ENCODE measurements around the gene RRAGB. TPM values are rescaled to one million over a fixed set of nuclear protein-coding genes. Genes with fewer than 3 reads are reported as not detected.

Gene RRAGB
- polyA plus RNA-seq, 1 experiment, result 21.4 TPM

- ChIA-PET CTCF (no interaction called here), POLR2A (no interaction called here)
- TF ChIP-seq CTCF (IDR thresholded peaks at IDR 0.05; ENCODE audit: insufficient read depth, low read depth, low read length), result no peak
- no peaks in the 10 kb centered on the region for H3K36me3 ChIP-seq (ENCODE audit: control insufficient read depth, insufficient read depth, low read length)
- H3K27me3 ChIP-seq (ENCODE audit: control insufficient read depth, insufficient read depth, low read length), result no peaks in the 10 kb centered on the region
- no peak for DNase-seq (ENCODE audit: low read depth)
- H3K4me3 ChIP-seq (ENCODE audit: low read depth, low read length), result no peak overlapping the region
Observed at GRCh38 chrX:55714161-55714560, 3.4 kb upstream of the RRAGB start.

- no peaks in the 10 kb centered on the region for H3K27me3 ChIP-seq (ENCODE audit: control insufficient read depth, insufficient read depth, low read length)
- no peak overlapping the region for H3K4me3 ChIP-seq (ENCODE audit: low read depth, low read length)
- ChIA-PET CTCF (no interaction called here), POLR2A (interaction anchor here (0.6 kb wide), 1 partner anchor 716 kb away, joined by 3 read pairs; no protein-coding TSS in a partner anchor)
- no peak for TF ChIP-seq CTCF (IDR thresholded peaks at IDR 0.05; ENCODE audit: insufficient read depth, low read depth, low read length)
- no peak for DNase-seq (ENCODE audit: low read depth)
- H3K36me3 ChIP-seq (ENCODE audit: control insufficient read depth, insufficient read depth, low read length), result no peaks in the 10 kb centered on the region
Observed at GRCh38 chrX:55715847-55716246, 1.7 kb upstream of the RRAGB start.

DNA sequence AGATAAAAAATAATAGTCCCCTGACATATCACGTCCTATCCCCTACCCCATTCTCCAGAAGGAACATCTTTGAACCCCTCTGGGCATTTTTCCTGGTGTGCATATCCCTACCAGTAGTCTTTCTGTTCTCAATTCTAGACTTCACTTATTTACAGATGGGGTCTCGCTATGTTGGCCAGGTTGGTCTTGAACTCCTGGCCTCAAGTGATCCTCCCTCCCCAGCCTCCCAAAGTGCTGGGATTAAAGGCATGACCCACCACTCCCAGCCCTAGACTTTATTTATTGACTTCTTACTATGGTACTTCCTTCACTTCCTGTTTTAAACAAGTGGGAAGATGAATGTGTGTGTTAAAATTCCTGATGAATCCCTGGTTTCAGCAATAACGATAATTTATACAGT lies 612 bp upstream of the RRAGB start:
- no peak for DNase-seq (ENCODE audit: low read depth)
- Histone ChIP-seq H3K4me3 (ENCODE audit: low read depth, low read length) (no peak overlapping the region; the same call in 1 of the 2 replicates), H3K36me3 (ENCODE audit: control insufficient read depth, insufficient read depth, low read length) (no peaks in the 10 kb centered on the region), H3K27me3 (ENCODE audit: control insufficient read depth, insufficient read depth, low read length) (no peaks in the 10 kb centered on the region)
- TF ChIP-seq CTCF (IDR thresholded peaks at IDR 0.05; ENCODE audit: insufficient read depth, low read depth, low read length), result no peak
- CTCF ChIA-PET, result no interaction called here
- POLR2A ChIA-PET, result interaction anchor here (1.4 kb wide), 1 partner anchor 12 kb away, joined by 3 read pairs; no protein-coding TSS in a partner anchor

- H3K27me3 ChIP-seq (ENCODE audit: control insufficient read depth, insufficient read depth, low read length), result no peaks in the 10 kb centered on the region
- CTCF ChIA-PET, result no interaction called here
- POLR2A ChIA-PET, result no interaction called here
- DNase-seq (ENCODE audit: low read depth), result no peak
- H3K36me3 ChIP-seq (ENCODE audit: control insufficient read depth, insufficient read depth, low read length), result peaks cover 2% of the 10 kb centered on the region
- TF ChIP-seq CTCF (IDR thresholded peaks at IDR 0.05; ENCODE audit: insufficient read depth, low read depth, low read length), result no peak
- no peak overlapping the region for H3K4me3 ChIP-seq (ENCODE audit: low read depth, low read length)
Observed at GRCh38 chrX:55731826-55732225, 14.3 kb downstream of the RRAGB start.

- ChIA-PET CTCF (no interaction called here), POLR2A (no interaction called here)
- Histone ChIP-seq H3K36me3 (ENCODE audit: control insufficient read depth, insufficient read depth, low read length) (peaks cover 4% of the 10 kb centered on the region), H3K27me3 (ENCODE audit: control insufficient read depth, insufficient read depth, low read length) (no peaks in the 10 kb centered on the region), H3K4me3 (ENCODE audit: low read depth, low read length) (no peak overlapping the region)
- TF ChIP-seq CTCF (IDR thresholded peaks at IDR 0.05; ENCODE audit: insufficient read depth, low read depth, low read length), result no peak
- DNase-seq (ENCODE audit: low read depth), result no peak
Observed at GRCh38 chrX:55738969-55739368, 21.4 kb downstream of the RRAGB start.
